GM12864 (cell line): ENCODE measurements around the gene TMEM30A.
A peak's percentile ranks its signal among the peaks of the same experiment; 100 is the strongest.

ENCODE experiments used
- DNase-seq: peaks from one replicate; pipeline ENCODE4 v3.0.0-alpha.2; 2011; ENCODE audit warnings: low read depth
- H3K4me3 ChIP-seq: 2 replicates; pipeline ENCODE4 v1.5.1; 2011; ENCODE audit warnings: mild to moderate bottlenecking, low read depth, low read length, control low read depth
- TF ChIP-seq, protein P1 (sequence below): IDR thresholded peaks from 2 replicates; pipeline ENCODE4 v1.5.1; 2011; ENCODE audit warnings: low read depth, mild to moderate bottlenecking, moderate library complexity, low read length, control low read depth, inconsistent platforms; ENCODE audit errors: missing control alignments

The TMEM30A gene

DNA sequence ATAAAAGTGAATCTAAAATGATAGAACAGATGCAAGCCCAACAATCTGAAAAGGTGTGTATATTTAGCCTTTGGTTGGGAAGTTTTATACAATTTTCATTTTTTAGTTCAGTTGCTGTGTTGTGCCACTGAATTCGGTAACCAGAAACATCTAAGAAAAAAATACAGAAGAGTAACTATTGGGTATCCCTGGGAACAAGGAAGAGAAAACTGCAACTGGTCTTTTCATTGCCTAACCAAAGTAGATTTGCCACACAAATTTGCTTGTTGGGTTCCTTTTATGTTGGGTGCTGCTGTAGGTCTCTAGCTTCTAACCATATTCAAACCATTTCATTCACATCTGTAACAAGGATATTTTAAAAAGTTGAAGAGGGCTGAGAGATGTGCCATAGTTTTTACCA, 2.8 kb upstream of the TMEM30A start:
- TF ChIP-seq, protein P1, sequence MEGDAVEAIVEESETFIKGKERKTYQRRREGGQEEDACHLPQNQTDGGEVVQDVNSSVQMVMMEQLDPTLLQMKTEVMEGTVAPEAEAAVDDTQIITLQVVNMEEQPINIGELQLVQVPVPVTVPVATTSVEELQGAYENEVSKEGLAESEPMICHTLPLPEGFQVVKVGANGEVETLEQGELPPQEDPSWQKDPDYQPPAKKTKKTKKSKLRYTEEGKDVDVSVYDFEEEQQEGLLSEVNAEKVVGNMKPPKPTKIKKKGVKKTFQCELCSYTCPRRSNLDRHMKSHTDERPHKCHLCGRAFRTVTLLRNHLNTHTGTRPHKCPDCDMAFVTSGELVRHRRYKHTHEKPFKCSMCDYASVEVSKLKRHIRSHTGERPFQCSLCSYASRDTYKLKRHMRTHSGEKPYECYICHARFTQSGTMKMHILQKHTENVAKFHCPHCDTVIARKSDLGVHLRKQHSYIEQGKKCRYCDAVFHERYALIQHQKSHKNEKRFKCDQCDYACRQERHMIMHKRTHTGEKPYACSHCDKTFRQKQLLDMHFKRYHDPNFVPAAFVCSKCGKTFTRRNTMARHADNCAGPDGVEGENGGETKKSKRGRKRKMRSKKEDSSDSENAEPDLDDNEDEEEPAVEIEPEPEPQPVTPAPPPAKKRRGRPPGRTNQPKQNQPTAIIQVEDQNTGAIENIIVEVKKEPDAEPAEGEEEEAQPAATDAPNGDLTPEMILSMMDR, result no peak
- no peak overlapping the region; the same call in 1 of the 2 replicates for H3K4me3 ChIP-seq
- DNase-seq, result no peak

DNA sequence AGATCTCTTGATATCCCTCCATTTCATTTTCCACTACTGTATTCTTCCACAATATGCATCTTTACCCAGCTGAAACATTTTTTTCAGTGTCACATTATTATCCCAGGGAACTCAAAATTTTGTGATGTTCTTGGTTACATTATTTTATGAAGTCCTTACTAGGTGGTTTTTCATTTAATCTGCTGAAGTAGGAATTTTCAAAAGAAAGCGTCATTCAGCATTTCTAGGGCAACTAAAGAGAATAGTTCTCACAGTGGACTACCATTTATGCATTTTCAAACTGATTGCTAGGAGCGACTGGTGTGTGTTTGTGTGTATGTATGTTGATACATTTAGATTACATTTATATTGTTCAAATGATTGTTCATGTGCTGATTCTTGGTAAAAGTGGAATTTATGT, 2.4 kb upstream of the TMEM30A start:
- DNase-seq, result no peak
- TF ChIP-seq, protein P1, result no peak
- H3K4me3 ChIP-seq, result no peak overlapping the region; the same call in 1 of the 2 replicates

DNA sequence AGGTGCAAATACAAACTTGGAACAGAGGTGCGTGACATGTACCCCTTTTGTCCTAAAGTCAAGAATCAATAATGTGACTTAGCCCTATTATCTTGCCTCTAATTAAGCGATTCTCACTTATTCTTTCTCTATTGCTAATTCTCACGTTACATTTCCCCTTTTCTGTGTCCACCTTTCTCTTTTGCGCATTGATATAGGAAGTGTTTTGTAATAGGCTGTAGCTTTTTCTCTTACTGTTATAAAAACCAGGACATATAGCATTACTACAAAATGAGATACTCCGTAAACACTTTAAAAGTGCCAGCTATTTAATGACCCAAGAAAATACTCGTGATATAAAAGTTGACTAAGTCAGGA, 669 bp upstream of the TMEM30A start:
- peak overlapping the region; percentile 60 for H3K4me3 ChIP-seq
- DNase-seq, result no peak
- TF ChIP-seq, protein P1, result no peak

DNA sequence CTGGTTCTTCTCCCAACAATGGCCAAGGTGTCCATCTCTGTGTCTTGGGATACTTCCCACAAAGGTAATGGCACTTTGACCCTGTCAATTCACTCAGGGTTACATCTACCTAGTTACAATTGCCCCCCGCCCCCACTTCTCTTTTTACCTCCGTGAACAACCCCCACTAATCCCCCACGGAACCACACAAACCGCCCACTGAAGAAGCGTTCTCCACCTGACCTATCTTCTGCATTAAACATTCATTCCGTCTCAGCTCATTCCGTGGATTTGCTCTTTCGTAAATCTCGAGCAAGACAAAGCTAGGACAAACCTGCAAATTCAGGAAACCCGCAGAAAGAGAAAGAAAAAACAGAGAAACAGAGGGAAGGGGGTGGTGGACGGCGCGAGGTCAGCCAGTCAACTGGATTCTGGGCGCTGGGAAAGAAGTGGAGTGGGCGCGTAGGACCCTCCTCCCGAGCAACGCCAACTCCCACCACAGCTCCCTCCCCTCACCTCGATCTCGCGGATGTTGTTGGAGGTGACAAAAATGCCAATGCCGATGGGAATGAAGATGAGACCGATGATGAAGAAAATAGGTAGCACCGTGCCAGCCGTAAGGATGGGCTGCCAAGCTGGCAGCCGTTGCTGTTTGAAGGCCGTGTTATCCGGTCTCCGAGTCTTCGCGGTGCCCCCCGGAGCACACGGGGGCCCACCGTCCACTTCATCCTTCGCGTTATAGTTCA, 523 bp downstream of the TMEM30A start:
- no peak for DNase-seq
- TF ChIP-seq, protein P1, result no peak
- H3K4me3 ChIP-seq, result peak overlapping the region; percentile 60

DNA sequence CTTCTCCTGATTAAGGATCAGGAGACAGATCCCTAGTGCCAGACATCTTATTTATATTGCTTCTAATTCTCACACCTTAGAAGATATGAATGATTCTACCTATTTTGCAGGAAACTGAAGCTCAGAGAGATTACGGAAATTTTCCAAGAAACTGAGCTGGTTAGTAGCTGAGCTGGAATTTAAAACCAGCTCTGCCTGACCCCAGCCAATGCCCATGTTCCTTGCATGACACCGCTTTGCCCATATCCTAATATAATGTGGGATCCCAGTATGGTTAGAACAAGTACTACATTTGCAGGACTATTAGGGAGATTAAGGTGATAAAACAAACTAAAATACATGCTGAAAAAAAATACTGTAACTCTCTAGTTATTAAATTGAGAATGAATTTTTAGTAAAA, 1.9 kb downstream of the TMEM30A start:
- no peak for DNase-seq
- TF ChIP-seq, protein P1, result no peak
- H3K4me3 ChIP-seq, result peak overlapping the region; percentile 60

DNA sequence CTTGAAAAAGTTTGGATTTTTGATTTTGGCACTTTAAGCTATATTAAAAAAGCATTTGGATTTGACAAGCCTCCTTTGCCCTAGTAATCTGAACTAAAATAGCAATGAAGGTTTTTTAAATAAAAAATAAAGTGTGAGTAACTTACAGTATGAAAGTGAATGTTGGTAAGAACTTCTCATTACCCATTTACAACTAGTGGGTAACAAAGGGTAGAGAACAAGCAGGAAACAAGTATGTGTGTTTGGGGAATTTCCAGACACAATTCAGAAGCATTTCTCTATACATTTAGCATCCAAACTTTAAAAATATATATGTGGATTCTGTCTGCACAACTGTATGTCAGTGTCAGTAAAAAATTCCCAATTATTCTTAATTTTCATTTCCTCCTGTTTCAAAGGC, 2.9 kb downstream of the TMEM30A start:
- H3K4me3 ChIP-seq, result no peak overlapping the region; the same call in 1 of the 2 replicates
- no peak for DNase-seq
- TF ChIP-seq, protein P1, result no peak
